ENCODE measurements around the gene NUAK2.

Gene NUAK2

GRCh38 chr1:205353191-205353590 lies 31.6 kb upstream of the NUAK2 start:
- CTCF ChIA-PET = interaction anchor here (0.6 to 2.4 kb wide), 10 partner anchors 10 to 154 kb away, joined by 3 to 16 read pairs (median 8); no protein-coding TSS in a partner anchor
- no peak for DNase-seq (ENCODE audit: extremely low spot score)
- POLR2A ChIA-PET = no interaction called here
- TF ChIP-seq L3MBTL2 (conservative IDR thresholded peaks at IDR 0.05) (no peak), LEF1 (IDR thresholded peaks at IDR 0.05; ENCODE audit: borderline replicate concordance) (no peak), ZNF384 (IDR thresholded peaks at IDR 0.05) (no peak), FOXA1 (IDR thresholded peaks at IDR 0.05) (no peak), CTBP1 (IDR thresholded peaks at IDR 0.05; ENCODE audit: borderline replicate concordance) (no peak), HDGF (IDR thresholded peaks at IDR 0.05; ENCODE audit: borderline replicate concordance) (no peak), FOXM1 (IDR thresholded peaks at IDR 0.05; ENCODE audit: borderline replicate concordance) (no peak)

- DNase-seq (ENCODE audit: extremely low spot score) = no peak
- ChIA-PET POLR2A (no interaction called here), CTCF (interaction anchor here (0.6 to 2.4 kb wide), 3 partner anchors 16 to 133 kb away, joined by 3 to 12 read pairs (median 3); no protein-coding TSS in a partner anchor)
- TF ChIP-seq PKNOX1 (IDR thresholded peaks at IDR 0.05) = no peak
- no peak for TF ChIP-seq ELF4 (IDR thresholded peaks at IDR 0.05)
- TF ChIP-seq BHLHE40 (IDR thresholded peaks at IDR 0.05; ENCODE audit: borderline replicate concordance) = no peak
- TF ChIP-seq LEF1 (IDR thresholded peaks at IDR 0.05; ENCODE audit: borderline replicate concordance) = no peak
- TF ChIP-seq ARNT (IDR thresholded peaks at IDR 0.05) = no peak
- TF ChIP-seq NFRKB (IDR thresholded peaks at IDR 0.05) = no peak
These were observed 30.6 kb upstream of the NUAK2 start for GRCh38 chr1:205351984-205352713.

GRCh38 chr1:205350691-205351141 lies 29.2 kb upstream of the NUAK2 start:
- POLR2A ChIA-PET = no interaction called here
- TF ChIP-seq BHLHE40 (IDR thresholded peaks at IDR 0.05; ENCODE audit: borderline replicate concordance) (no peak), PKNOX1 (IDR thresholded peaks at IDR 0.05) (peak; percentile 63)
- DNase-seq (ENCODE audit: extremely low spot score) = no peak
- CTCF ChIA-PET = interaction anchor here (1.1 to 1.3 kb wide), 5 partner anchors 15 to 173 kb away, joined by 3 to 7 read pairs (median 5); no protein-coding TSS in a partner anchor

GRCh38 chr1:205350124-205350523 lies 28.6 kb upstream of the NUAK2 start:
- ChIA-PET POLR2A (no interaction called here), CTCF (interaction anchor here (0.7 to 1.3 kb wide), 6 partner anchors 15 to 174 kb away, joined by 3 to 7 read pairs (median 4); no protein-coding TSS in a partner anchor)
- no peak for TF ChIP-seq FOXM1 (IDR thresholded peaks at IDR 0.05; ENCODE audit: borderline replicate concordance)
- TF ChIP-seq TARDBP (IDR thresholded peaks at IDR 0.05) = no peak
- TF ChIP-seq SUZ12 (IDR thresholded peaks at IDR 0.05) = no peak
- no peak for TF ChIP-seq BHLHE40 (IDR thresholded peaks at IDR 0.05; ENCODE audit: borderline replicate concordance)
- no peak for TF ChIP-seq ELF4 (IDR thresholded peaks at IDR 0.05)
- TF ChIP-seq L3MBTL2 (conservative IDR thresholded peaks at IDR 0.05) = no peak
- TF ChIP-seq ARNT (IDR thresholded peaks at IDR 0.05) = no peak
- no peak for TF ChIP-seq LEF1 (IDR thresholded peaks at IDR 0.05; ENCODE audit: borderline replicate concordance)
- no peak for TF ChIP-seq CTBP1 (IDR thresholded peaks at IDR 0.05; ENCODE audit: borderline replicate concordance)
- no peak for TF ChIP-seq SP1 (IDR thresholded peaks at IDR 0.05)
- no peak for TF ChIP-seq FOXA1 (IDR thresholded peaks at IDR 0.05)
- no peak for TF ChIP-seq NFRKB (IDR thresholded peaks at IDR 0.05)
- no peak for TF ChIP-seq FOXK2 (IDR thresholded peaks at IDR 0.05)
- no peak for TF ChIP-seq HDGF (IDR thresholded peaks at IDR 0.05; ENCODE audit: borderline replicate concordance)
- DNase-seq (ENCODE audit: extremely low spot score) = no peak

- no peak for TF ChIP-seq FOXA1 (IDR thresholded peaks at IDR 0.05)
- no peak for TF ChIP-seq FOXK2 (IDR thresholded peaks at IDR 0.05)
- no peak for TF ChIP-seq LEF1 (IDR thresholded peaks at IDR 0.05; ENCODE audit: borderline replicate concordance)
- no peak for DNase-seq (ENCODE audit: extremely low spot score)
- CTCF ChIA-PET = interaction anchor here (0.6 to 1.4 kb wide), 6 partner anchors 8 to 91 kb away, joined by 3 to 4 read pairs (median 3); no protein-coding TSS in a partner anchor
- POLR2A ChIA-PET = no interaction called here
These were observed 27.3 kb upstream of the NUAK2 start for GRCh38 chr1:205348554-205349487.

- no peak for TF ChIP-seq FOXK2 (IDR thresholded peaks at IDR 0.05)
- TF ChIP-seq PKNOX1 (IDR thresholded peaks at IDR 0.05) = no peak
- TF ChIP-seq L3MBTL2 (conservative IDR thresholded peaks at IDR 0.05) = no peak
- TF ChIP-seq BHLHE40 (IDR thresholded peaks at IDR 0.05; ENCODE audit: borderline replicate concordance) = no peak
- no peak for TF ChIP-seq HDGF (IDR thresholded peaks at IDR 0.05; ENCODE audit: borderline replicate concordance)
- no peak for TF ChIP-seq LEF1 (IDR thresholded peaks at IDR 0.05; ENCODE audit: borderline replicate concordance)
- TF ChIP-seq ZNF384 (IDR thresholded peaks at IDR 0.05) = no peak
- TF ChIP-seq FOXA1 (IDR thresholded peaks at IDR 0.05) = no peak
- TF ChIP-seq ARNT (IDR thresholded peaks at IDR 0.05) = no peak
- no peak for TF ChIP-seq ELF4 (IDR thresholded peaks at IDR 0.05)
- TF ChIP-seq SP1 (IDR thresholded peaks at IDR 0.05) = no peak
- TF ChIP-seq FOXM1 (IDR thresholded peaks at IDR 0.05; ENCODE audit: borderline replicate concordance) = no peak
- TF ChIP-seq NFRKB (IDR thresholded peaks at IDR 0.05) = no peak
- TF ChIP-seq CTBP1 (IDR thresholded peaks at IDR 0.05; ENCODE audit: borderline replicate concordance) = no peak
- no peak for TF ChIP-seq TARDBP (IDR thresholded peaks at IDR 0.05)
- ChIA-PET CTCF (interaction anchor here (0.6 kb wide), 1 partner anchor 1598 kb away, joined by 4 read pairs; no protein-coding TSS in a partner anchor), POLR2A (interaction anchor here (0.9 kb wide), 1 partner anchor 25 kb away, joined by 3 read pairs; no protein-coding TSS in a partner anchor)
- DNase-seq (ENCODE audit: extremely low spot score) = no peak
These were observed 25.5 kb upstream of the NUAK2 start for GRCh38 chr1:205346956-205347574.

All from HEK293T (cell line).